GM12865 (cell line): ENCODE data around the gene NEDD4L.
A peak's percentile ranks its signal among the peaks of the same experiment; 100 is the strongest.

Source experiments
- DNase-seq: peaks from one replicate; pipeline ENCODE4 v3.0.0; 2010; ENCODE audit warnings: low read depth
- H3K4me3 ChIP-seq: 2 replicates; pipeline ENCODE4 v1.5.1; 2011; ENCODE audit warnings: mild to moderate bottlenecking, low read depth, low read length, control low read depth
- TF ChIP-seq, protein P1 (sequence below): IDR thresholded peaks from 2 replicates; pipeline ENCODE4 v1.5.1; 2011; ENCODE audit warnings: low read length, control low read depth, low read depth, inconsistent platforms; ENCODE audit not compliant: insufficient read depth; ENCODE audit errors: missing control alignments

NEDD4L gene

GRCh38 chr18:58321986-58322385, 278.0 kb downstream of the NEDD4L start:
- TF ChIP-seq, protein P1, sequence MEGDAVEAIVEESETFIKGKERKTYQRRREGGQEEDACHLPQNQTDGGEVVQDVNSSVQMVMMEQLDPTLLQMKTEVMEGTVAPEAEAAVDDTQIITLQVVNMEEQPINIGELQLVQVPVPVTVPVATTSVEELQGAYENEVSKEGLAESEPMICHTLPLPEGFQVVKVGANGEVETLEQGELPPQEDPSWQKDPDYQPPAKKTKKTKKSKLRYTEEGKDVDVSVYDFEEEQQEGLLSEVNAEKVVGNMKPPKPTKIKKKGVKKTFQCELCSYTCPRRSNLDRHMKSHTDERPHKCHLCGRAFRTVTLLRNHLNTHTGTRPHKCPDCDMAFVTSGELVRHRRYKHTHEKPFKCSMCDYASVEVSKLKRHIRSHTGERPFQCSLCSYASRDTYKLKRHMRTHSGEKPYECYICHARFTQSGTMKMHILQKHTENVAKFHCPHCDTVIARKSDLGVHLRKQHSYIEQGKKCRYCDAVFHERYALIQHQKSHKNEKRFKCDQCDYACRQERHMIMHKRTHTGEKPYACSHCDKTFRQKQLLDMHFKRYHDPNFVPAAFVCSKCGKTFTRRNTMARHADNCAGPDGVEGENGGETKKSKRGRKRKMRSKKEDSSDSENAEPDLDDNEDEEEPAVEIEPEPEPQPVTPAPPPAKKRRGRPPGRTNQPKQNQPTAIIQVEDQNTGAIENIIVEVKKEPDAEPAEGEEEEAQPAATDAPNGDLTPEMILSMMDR, result peak; percentile 40
- H3K4me3 ChIP-seq, result no peak overlapping the region
- DNase-seq, result peak; percentile 71

DNA sequence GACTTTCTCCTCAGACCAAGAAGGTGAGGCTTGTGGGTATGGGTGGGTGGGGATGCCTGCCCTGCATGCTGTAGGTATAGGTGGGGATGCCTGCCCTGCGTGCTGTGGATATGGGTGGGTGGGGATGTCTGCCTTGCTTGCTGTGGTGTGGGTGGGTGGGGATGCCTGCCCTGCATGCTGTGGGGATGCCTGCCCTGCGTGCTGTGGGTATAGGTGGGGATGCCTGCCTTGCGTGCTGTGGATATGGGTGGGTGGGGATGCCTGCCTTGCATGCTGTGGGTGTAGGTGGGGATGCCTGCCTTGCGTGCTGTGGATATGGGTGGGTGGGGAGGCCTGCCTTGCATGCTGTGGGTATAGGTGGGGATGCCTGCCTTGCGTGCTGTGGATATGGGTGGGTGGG, 278.4 kb downstream of the NEDD4L start:
- DNase-seq, result no peak
- TF ChIP-seq, protein P1, result no peak
- H3K4me3 ChIP-seq, result no peak overlapping the region

- TF ChIP-seq, protein P1, result no peak
- H3K4me3 ChIP-seq, result no peak overlapping the region
- no peak for DNase-seq
Observed at GRCh38 chr18:58323866-58324762, 280.1 kb downstream of the NEDD4L start.

GRCh38 chr18:58324824-58325480, 280.9 kb downstream of the NEDD4L start:
- no peak for DNase-seq
- TF ChIP-seq, protein P1, result no peak
- no peak overlapping the region for H3K4me3 ChIP-seq

- TF ChIP-seq, protein P1, result no peak
- H3K4me3 ChIP-seq, result no peak overlapping the region
- no peak for DNase-seq
Observed at GRCh38 chr18:58325494-58325893, 281.5 kb downstream of the NEDD4L start.

DNA sequence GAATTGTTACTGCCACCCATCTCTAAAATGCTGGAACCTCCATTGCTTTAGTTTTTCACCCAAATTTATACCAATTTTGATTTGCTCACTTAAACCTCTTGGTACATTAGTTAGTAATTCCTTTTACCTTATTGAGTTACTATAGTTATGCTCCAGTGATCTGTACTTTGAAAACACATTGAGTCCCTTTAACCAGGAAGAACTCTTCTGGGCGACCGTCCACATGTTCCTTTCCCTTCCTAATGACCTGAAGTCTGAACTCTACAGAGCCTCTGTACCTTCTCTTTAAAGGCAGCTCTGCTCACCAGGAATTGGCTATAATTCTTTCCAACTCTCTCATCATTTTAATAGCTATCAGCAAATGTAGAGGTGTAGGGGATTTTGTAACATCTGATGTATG, 290.0 kb downstream of the NEDD4L start:
- H3K4me3 ChIP-seq, result no peak overlapping the region
- TF ChIP-seq, protein P1, result no peak
- no peak for DNase-seq
